ENCODE measurements around the gene PACRG. TPM values are rescaled to one million over a fixed set of nuclear protein-coding genes. Genes with fewer than 3 reads are reported as not detected.

The PACRG gene
- total and polyA plus RNA-seq, 2 experiments from 2014 or later, result 0.17 to 0.68 TPM

DNA sequence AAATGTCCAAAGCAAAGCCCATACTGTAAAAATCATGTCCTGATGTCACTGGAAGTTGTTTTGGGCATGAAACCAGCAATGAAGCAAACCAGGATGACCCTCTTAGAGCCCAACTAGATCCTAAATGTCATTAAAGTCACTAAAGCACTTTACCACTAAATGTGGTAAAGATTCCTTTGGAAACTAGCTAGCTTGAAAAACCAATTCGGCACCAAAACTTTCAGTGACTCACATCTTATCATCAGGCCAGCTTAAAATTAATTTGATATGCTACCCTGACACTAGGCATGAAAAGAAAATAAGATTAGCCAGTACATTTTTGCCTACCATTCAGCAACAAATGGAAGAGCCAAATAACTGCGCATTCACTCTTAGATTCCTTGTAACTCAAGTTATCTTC lies 145.8 kb downstream of the PACRG start (continued):
- TF ChIP-seq, protein P1, sequence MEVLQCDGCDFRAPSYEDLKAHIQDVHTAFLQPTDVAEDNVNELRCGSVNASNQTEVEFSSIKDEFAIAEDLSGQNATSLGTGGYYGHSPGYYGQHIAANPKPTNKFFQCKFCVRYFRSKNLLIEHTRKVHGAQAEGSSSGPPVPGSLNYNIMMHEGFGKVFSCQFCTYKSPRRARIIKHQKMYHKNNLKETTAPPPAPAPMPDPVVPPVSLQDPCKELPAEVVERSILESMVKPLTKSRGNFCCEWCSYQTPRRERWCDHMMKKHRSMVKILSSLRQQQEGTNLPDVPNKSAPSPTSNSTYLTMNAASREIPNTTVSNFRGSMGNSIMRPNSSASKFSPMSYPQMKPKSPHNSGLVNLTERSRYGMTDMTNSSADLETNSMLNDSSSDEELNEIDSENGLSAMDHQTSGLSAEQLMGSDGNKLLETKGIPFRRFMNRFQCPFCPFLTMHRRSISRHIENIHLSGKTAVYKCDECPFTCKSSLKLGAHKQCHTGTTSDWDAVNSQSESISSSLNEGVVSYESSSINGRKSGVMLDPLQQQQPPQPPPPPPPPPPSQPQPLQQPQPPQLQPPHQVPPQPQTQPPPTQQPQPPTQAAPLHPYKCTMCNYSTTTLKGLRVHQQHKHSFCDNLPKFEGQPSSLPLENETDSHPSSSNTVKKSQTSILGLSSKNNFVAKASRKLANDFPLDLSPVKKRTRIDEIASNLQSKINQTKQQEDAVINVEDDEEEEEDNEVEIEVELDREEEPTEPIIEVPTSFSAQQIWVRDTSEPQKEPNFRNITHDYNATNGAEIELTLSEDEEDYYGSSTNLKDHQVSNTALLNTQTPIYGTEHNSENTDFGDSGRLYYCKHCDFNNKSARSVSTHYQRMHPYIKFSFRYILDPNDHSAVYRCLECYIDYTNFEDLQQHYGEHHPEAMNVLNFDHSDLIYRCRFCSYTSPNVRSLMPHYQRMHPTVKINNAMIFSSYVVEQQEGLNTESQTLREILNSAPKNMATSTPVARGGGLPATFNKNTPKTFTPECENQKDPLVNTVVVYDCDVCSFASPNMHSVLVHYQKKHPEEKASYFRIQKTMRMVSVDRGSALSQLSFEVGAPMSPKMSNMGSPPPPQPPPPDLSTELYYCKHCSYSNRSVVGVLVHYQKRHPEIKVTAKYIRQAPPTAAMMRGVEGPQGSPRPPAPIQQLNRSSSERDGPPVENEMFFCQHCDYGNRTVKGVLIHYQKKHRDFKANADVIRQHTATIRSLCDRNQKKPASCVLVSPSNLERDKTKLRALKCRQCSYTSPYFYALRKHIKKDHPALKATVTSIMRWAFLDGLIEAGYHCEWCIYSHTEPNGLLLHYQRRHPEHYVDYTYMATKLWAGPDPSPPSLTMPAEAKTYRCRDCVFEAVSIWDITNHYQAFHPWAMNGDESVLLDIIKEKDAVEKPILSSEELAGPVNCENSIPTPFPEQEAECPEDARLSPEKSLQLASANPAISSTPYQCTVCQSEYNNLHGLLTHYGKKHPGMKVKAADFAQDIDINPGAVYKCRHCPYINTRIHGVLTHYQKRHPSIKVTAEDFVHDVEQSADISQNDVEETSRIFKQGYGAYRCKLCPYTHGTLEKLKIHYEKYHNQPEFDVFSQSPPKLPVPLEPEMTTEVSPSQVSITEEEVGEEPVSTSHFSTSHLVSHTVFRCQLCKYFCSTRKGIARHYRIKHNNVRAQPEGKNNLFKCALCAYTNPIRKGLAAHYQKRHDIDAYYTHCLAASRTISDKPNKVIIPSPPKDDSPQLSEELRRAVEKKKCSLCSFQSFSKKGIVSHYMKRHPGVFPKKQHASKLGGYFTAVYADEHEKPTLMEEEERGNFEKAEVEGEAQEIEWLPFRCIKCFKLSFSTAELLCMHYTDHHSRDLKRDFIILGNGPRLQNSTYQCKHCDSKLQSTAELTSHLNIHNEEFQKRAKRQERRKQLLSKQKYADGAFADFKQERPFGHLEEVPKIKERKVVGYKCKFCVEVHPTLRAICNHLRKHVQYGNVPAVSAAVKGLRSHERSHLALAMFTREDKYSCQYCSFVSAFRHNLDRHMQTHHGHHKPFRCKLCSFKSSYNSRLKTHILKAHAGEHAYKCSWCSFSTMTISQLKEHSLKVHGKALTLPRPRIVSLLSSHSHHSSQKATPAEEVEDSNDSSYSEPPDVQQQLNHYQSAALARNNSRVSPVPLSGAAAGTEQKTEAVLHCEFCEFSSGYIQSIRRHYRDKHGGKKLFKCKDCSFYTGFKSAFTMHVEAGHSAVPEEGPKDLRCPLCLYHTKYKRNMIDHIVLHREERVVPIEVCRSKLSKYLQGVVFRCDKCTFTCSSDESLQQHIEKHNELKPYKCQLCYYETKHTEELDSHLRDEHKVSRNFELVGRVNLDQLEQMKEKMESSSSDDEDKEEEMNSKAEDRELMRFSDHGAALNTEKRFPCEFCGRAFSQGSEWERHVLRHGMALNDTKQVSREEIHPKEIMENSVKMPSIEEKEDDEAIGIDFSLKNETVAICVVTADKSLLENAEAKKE (CRISPR knock-in tag; IDR thresholded peaks at IDR 0.05), result no peak
- TF ChIP-seq ZNF114 (CRISPR knock-in tag; IDR thresholded peaks at IDR 0.05) (no peak), EZH2phosphoT487 (IDR thresholded peaks at IDR 0.05; ENCODE audit: unreplicated experiment) (no peak), CREB1 (CRISPR knock-in tag; IDR thresholded peaks at IDR 0.05; ENCODE audit: low read depth) (no peak), STAT1 (IDR thresholded peaks at IDR 0.05; ENCODE audit: unreplicated experiment) (no peak)
- TF ChIP-seq, protein P2, sequence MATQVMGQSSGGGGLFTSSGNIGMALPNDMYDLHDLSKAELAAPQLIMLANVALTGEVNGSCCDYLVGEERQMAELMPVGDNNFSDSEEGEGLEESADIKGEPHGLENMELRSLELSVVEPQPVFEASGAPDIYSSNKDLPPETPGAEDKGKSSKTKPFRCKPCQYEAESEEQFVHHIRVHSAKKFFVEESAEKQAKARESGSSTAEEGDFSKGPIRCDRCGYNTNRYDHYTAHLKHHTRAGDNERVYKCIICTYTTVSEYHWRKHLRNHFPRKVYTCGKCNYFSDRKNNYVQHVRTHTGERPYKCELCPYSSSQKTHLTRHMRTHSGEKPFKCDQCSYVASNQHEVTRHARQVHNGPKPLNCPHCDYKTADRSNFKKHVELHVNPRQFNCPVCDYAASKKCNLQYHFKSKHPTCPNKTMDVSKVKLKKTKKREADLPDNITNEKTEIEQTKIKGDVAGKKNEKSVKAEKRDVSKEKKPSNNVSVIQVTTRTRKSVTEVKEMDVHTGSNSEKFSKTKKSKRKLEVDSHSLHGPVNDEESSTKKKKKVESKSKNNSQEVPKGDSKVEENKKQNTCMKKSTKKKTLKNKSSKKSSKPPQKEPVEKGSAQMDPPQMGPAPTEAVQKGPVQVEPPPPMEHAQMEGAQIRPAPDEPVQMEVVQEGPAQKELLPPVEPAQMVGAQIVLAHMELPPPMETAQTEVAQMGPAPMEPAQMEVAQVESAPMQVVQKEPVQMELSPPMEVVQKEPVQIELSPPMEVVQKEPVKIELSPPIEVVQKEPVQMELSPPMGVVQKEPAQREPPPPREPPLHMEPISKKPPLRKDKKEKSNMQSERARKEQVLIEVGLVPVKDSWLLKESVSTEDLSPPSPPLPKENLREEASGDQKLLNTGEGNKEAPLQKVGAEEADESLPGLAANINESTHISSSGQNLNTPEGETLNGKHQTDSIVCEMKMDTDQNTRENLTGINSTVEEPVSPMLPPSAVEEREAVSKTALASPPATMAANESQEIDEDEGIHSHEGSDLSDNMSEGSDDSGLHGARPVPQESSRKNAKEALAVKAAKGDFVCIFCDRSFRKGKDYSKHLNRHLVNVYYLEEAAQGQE (IDR thresholded peaks at IDR 0.05; ENCODE audit: unreplicated experiment), result no peak

DNA sequence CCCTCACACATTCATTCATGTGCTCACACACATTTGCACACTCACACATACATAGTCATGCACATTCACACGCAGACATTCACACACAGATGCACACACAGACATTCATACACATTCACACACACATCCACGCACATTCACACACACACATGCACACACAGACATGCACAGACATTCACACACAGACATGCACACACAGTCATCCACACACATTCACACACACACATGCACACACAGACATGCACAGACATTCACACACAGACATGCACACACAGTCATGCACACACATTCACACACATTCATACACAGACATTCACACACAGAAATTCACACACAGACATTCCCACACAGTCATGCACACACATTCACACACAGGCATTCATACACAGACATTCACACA lies 147.3 kb downstream of the PACRG start:
- H3K4me2 ChIP-seq, result no peak overlapping the region
- no peak for ATAC-seq
- no peak overlapping the region for H3K27ac ChIP-seq (ENCODE audit: low read depth)
- H3K4me3 Mint-ChIP-seq, result no peak overlapping the region
- no peak overlapping the region for H3K4me3 ChIP-seq
- peaks cover 3% of the 10 kb centered on the region; the same call in 1 of the 3 replicates for H3K9me3 Mint-ChIP-seq
- H3K4me1 ChIP-seq (ENCODE audit: insufficient read depth), result no peaks in the 10 kb centered on the region
- H3K36me3 ChIP-seq (ENCODE audit: insufficient read depth), result no peaks in the 10 kb centered on the region
- no peaks in the 10 kb centered on the region for H3K36me3 Mint-ChIP-seq (ENCODE audit: low read depth)
- H4K20me1 ChIP-seq (replicated peaks; ENCODE audit: insufficient read depth), result no peaks in the 10 kb centered on the region
- H3K4me1 Mint-ChIP-seq, result no peaks in the 10 kb centered on the region
- H3F3A ChIP-seq (replicated peaks; ENCODE audit: low read depth), result no peaks in the 10 kb centered on the region
- no peak overlapping the region for H3K27ac Mint-ChIP-seq
- peaks cover 3% of the 10 kb centered on the region; the same call in 1 of the 2 replicates for H3K9me2 ChIP-seq (ENCODE audit: insufficient read depth)
- DNase-seq (ENCODE audit: low spot score), result no peak
- no peak overlapping the region for H2AFZ ChIP-seq
- no peaks in the 10 kb centered on the region for H3K27me3 ChIP-seq (ENCODE audit: insufficient read depth)
- no peaks in the 10 kb centered on the region for H3K79me2 ChIP-seq (replicated peaks; ENCODE audit: insufficient read depth)
- H3K27me3 Mint-ChIP-seq (ENCODE audit: insufficient read depth, low read depth, poor library complexity), result no peaks in the 10 kb centered on the region
- TF ChIP-seq EZH2phosphoT487 (IDR thresholded peaks at IDR 0.05; ENCODE audit: unreplicated experiment) (no peak), CREB1 (CRISPR knock-in tag; IDR thresholded peaks at IDR 0.05; ENCODE audit: low read depth) (no peak), STAT1 (IDR thresholded peaks at IDR 0.05; ENCODE audit: unreplicated experiment) (no peak), NANOG (IDR thresholded peaks at IDR 0.05; ENCODE audit: borderline replicate concordance) (no peak), POLR2AphosphoS5 (IDR thresholded peaks at IDR 0.05; ENCODE audit: low read depth) (no peak), ZNF331 (CRISPR knock-in tag; IDR thresholded peaks at IDR 0.05; ENCODE audit: low read depth) (no peak)
- TF ChIP-seq, protein P3, sequence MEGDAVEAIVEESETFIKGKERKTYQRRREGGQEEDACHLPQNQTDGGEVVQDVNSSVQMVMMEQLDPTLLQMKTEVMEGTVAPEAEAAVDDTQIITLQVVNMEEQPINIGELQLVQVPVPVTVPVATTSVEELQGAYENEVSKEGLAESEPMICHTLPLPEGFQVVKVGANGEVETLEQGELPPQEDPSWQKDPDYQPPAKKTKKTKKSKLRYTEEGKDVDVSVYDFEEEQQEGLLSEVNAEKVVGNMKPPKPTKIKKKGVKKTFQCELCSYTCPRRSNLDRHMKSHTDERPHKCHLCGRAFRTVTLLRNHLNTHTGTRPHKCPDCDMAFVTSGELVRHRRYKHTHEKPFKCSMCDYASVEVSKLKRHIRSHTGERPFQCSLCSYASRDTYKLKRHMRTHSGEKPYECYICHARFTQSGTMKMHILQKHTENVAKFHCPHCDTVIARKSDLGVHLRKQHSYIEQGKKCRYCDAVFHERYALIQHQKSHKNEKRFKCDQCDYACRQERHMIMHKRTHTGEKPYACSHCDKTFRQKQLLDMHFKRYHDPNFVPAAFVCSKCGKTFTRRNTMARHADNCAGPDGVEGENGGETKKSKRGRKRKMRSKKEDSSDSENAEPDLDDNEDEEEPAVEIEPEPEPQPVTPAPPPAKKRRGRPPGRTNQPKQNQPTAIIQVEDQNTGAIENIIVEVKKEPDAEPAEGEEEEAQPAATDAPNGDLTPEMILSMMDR (conservative IDR thresholded peaks at IDR 0.05; ENCODE audit: low read depth in 2 of 2), result no peak
